HepG2 (cell line): Measurements from ENCODE around the gene LRRTM1. TPM values are rescaled to one million over a fixed set of nuclear protein-coding genes. Genes with fewer than 3 reads are reported as not detected.

Experiments
- ATAC-seq: fragments of 200-7000 bp; cut with Tn5 transposase; 3 replicates; pipeline ENCODE4 v1.9.1; 2020; ENCODE audit warnings: mild to moderate bottlenecking, moderate library complexity
- BruUV-seq: library from RNA; stranded (reverse); fragments of 400-500 nt; replicated peaks from 2 replicates; lab custom pipeline; 2021; lab: Mats Ljungman, UMichigan
- CTCF ChIA-PET: fragments of 300-600 bp; formaldehyde crosslinking; extraction: SDS; loops from one replicate; lab custom pipeline; 2021; ENCODE audit warnings: low total read pairs, inconsistent platforms, low intra/inter-chr PET ratio; lab: Yijun Ruan, JAX
- POLR2A ChIA-PET: fragments of 350-600 bp; sonication (Branson Sonifier 250); formaldehyde crosslinking; loops from one replicate; lab custom pipeline; 2020; ENCODE audit warnings: antibody characterized with exemption, inconsistent platforms; lab: Yijun Ruan, JAX
- DNase-seq: peaks from one replicate; pipeline ENCODE4 v3.0.0-alpha.2; 2015; ENCODE audit warnings: low spot score
- FAIRE-seq: peaks from 3 replicates; lab custom pipeline; 2011; peaks lifted over from hg19 to GRCh38; lab: Jason Lieb, UNC
- H2AFZ ChIP-seq: one replicate; pipeline ENCODE4 v1.6.1; 2011; ENCODE audit warnings: low read length, inconsistent platforms
- H3K27ac ChIP-seq: fragments of 300-600 bp; 3 replicates; pipeline ENCODE4 v1.8.0; 2011; ENCODE audit warnings: mixed run types, mild to moderate bottlenecking, mixed read lengths, low read length, inconsistent platforms; ENCODE audit not compliant: insufficient read depth; ENCODE audit errors: extremely low read length
- H3K27me3 ChIP-seq, 2 experiments: fragments of 200-600 bp in 1 of 2; 2 replicates in 1 of 2; 3 replicates in 1 of 2; pipeline versions ENCODE4 v1.6.0 to v1.8.0; 2011; ENCODE audit warnings: low read length in 2 of 2, mild to moderate bottlenecking in 2 of 2, moderate library complexity in 2 of 2, inconsistent platforms in 1 of 2; ENCODE audit not compliant: insufficient read depth in 2 of 2, control insufficient read depth in 1 of 2
- H3K36me3 ChIP-seq, 2 experiments: fragments of 200-600 bp in 1 of 2; replicated peaks in 1 of 2; 2 replicates in 1 of 2; 3 replicates in 1 of 2; pipeline versions ENCODE4 v1.5.1 to v1.8.0; 2011; ENCODE audit warnings: low read length in 2 of 2, inconsistent platforms in 1 of 2; ENCODE audit not compliant: insufficient read depth in 2 of 2, control insufficient read depth in 1 of 2
- H3K4me1 ChIP-seq: 2 replicates; pipeline ENCODE4 v1.5.1; 2012; ENCODE audit warnings: low read length, inconsistent platforms; ENCODE audit not compliant: insufficient read depth
- H3K4me2 ChIP-seq: 2 replicates; pipeline ENCODE4 v1.6.0; 2011; ENCODE audit warnings: low read depth, low read length, inconsistent platforms
- H3K4me3 ChIP-seq, 3 experiments: fragments of 200-600 bp in 1 of 3; sonication (generic), shearing (Covaris generic) in 1 of 3; replicated peaks in 1 of 3; 2 replicates each; pipeline ENCODE4 v1.5.1; 2011 to 2016; ENCODE audit warnings: low read length in 3 of 3, inconsistent platforms in 2 of 3, low read depth in 2 of 3, mild to moderate bottlenecking in 2 of 3, control low read depth in 1 of 3, mixed read lengths in 1 of 3; ENCODE audit not compliant: insufficient read depth in 1 of 3
- H3K79me2 ChIP-seq: one replicate; pipeline ENCODE4 v1.6.1; 2011; ENCODE audit warnings: low read length, inconsistent platforms; ENCODE audit not compliant: insufficient read depth
- H3K9ac ChIP-seq: 2 replicates; pipeline ENCODE4 v1.6.0; 2011; ENCODE audit warnings: mild to moderate bottlenecking, low read depth, low read length, inconsistent platforms; ENCODE audit not compliant: insufficient read depth
- H3K9me3 ChIP-seq: 2 replicates; pipeline ENCODE4 v1.5.1; 2012; ENCODE audit warnings: mild to moderate bottlenecking, low read length
- H4K20me1 ChIP-seq: 2 replicates; pipeline ENCODE4 v1.6.0; 2011; ENCODE audit warnings: inconsistent platforms, mild to moderate bottlenecking, low read length, moderate library complexity; ENCODE audit not compliant: insufficient read depth
- AHR ChIP-seq: IDR thresholded peaks from 2 replicates; pipeline ENCODE4 v1.6.1; 2018; ENCODE audit warnings: missing genetic modification reagents, missing compliant biosample characterization
- MED1 ChIP-seq: sonication (generic); formaldehyde crosslinking; IDR thresholded peaks from 2 replicates; pipeline ENCODE4 v1.4.0; 2020; ENCODE audit warnings: missing genetic modification reagents
- MYC ChIP-seq: sonication (generic); formaldehyde crosslinking; IDR thresholded peaks from 2 replicates; pipeline ENCODE4 v1.9.0; 2021; ENCODE audit warnings: missing genetic modification reagents, borderline replicate concordance
- RFX3 ChIP-seq: IDR thresholded peaks from 2 replicates; pipeline ENCODE4 v1.6.1; 2016; ENCODE audit warnings: missing biosample characterization, missing genetic modification reagents
- TAF15 ChIP-seq: fragments of 200-400 bp; formaldehyde crosslinking; IDR thresholded peaks from one replicate; pipeline ENCODE4 v1.6.1; 2018; ENCODE audit warnings: mild to moderate bottlenecking, low read depth, low read length; ENCODE audit not compliant: poor library complexity, severe bottlenecking
- ZNF251 ChIP-seq: sonication (generic); formaldehyde crosslinking; IDR thresholded peaks from 2 replicates; pipeline ENCODE4 v1.9.0; 2021; ENCODE audit warnings: mild to moderate bottlenecking, missing genetic modification reagents
- ZNF326 ChIP-seq: sonication (generic); formaldehyde crosslinking; IDR thresholded peaks from 2 replicates; pipeline ENCODE4 v1.4.0; 2020; ENCODE audit warnings: missing genetic modification reagents, borderline replicate concordance
- ZNF367 ChIP-seq: sonication (generic); formaldehyde crosslinking; IDR thresholded peaks from 2 replicates; pipeline ENCODE4 v1.4.0; 2020; ENCODE audit warnings: missing genetic modification reagents, borderline replicate concordance
- ZNF724P ChIP-seq: sonication (generic); formaldehyde crosslinking; IDR thresholded peaks from 2 replicates; pipeline ENCODE4 v1.8.0; 2022; ENCODE audit warnings: missing genetic modification reagents, borderline replicate concordance
- ZNF775 ChIP-seq: sonication (generic); formaldehyde crosslinking; IDR thresholded peaks from 2 replicates; pipeline ENCODE4 v1.4.0; 2020; ENCODE audit warnings: missing genetic modification reagents, mild to moderate bottlenecking, moderate library complexity, borderline replicate concordance
- ZNF850 ChIP-seq: sonication (generic); formaldehyde crosslinking; conservative IDR thresholded peaks from 2 replicates; pipeline ENCODE4 v1.9.0; 2021; ENCODE audit warnings: mild to moderate bottlenecking, missing genetic modification reagents
- WGBS: methylation state at CpG from one replicate; pipeline ENCODE4 v1.1.6; 2017; ENCODE audit warnings: low lambda C conversion rate; 5-methylcytosine and 5-hydroxymethylcytosine counted together
- in situ Hi-C: cut with HindIII; loops from 2 replicates; pipeline ENCODE4 v1.10.0; 2017; ENCODE audit warnings: low pct_unique_long_range_greater_than_20kb; ENCODE audit not compliant: extremely low pct_ligation_motif_present
- intact Hi-C: fragments of 100-400 bp; cut with micrococcal nuclease; formaldehyde crosslinking; loops from one replicate; pipeline ENCODE4 v1.10.0; 2022; ENCODE audit not compliant: unreplicated experiment
- polyA plus RNA-seq, 8 experiments: library from polyadenylated mRNA; depleted of rRNA in 3 of 8; stranded (reverse) in 7 of 8; unstranded in 1 of 8; fragments of >200 nt; fragmentation: Illumina TruSeq in 4 of 8; extraction: Trizol in 4 of 8; gene quantifications; 2 replicates each; pipeline versions ENCODE4 v1.2.1 to v1.2.3, GENCODE V29; 2011 to 2016; ENCODE audit warnings: low read depth in 4 of 8, missing spikeins in 1 of 8, mixed read lengths in 1 of 8; ENCODE audit not compliant: insufficient read depth in 1 of 8
- total RNA-seq, 5 experiments: library from RNA; depleted of rRNA; stranded (reverse); fragments of >200 nt; fragmentation: Illumina TruSeq; extraction: Trizol; gene quantifications; 2 replicates each; pipeline ENCODE4 v1.2.3, GENCODE V29; 2016; ENCODE audit warnings: low read depth in 1 of 5
- TF ChIP-seq, protein P1 (sequence below): sonication (generic); formaldehyde crosslinking; IDR thresholded peaks from 2 replicates; pipeline ENCODE4 v1.5.0; 2020; ENCODE audit warnings: mild to moderate bottlenecking, missing genetic modification reagents, borderline replicate concordance

The LRRTM1 gene
- total and polyA plus RNA-seq, 2 of the 13 experiments (the other 11 are each of a cell fraction or from before 2014, with no cell fraction given), result not detected

DNA sequence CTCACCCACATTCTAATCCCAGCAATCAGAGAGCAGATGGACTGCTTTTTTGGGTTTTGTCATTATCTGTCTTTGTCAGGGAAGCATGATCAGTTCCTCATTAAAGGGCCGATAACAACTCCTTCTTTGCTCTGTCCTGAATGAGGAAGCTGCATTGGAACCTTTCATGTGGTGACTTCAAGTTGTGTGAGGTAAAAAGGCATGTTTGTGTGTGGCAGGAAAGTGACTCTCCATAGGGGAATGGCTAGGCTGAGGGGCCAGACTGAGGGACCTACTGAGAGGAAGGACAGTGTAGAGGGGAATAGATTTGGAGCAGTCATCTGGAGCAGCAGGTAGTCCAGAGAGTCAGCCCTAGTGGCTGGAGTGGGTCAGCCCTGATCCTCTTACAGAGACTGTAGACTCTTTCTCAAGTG lies 23.6 kb upstream of the LRRTM1 start:
- Histone ChIP-seq H3K79me2 (no peaks in the 10 kb centered on the region), H2AFZ (no peak overlapping the region), H3K36me3 (no peaks in the 10 kb centered on the region), H3K4me2 (no peak overlapping the region), H3K27me3 (no peaks in the 10 kb centered on the region), H4K20me1 (no peaks in the 10 kb centered on the region), H3K9me3 (no peaks in the 10 kb centered on the region), H3K9ac (no peak overlapping the region), H3K4me1 (no peaks in the 10 kb centered on the region), H3K27ac (no peak overlapping the region), H3K4me3 (no peak overlapping the region)
- ChIA-PET POLR2A (no interaction called here), CTCF (no interaction called here)
- ATAC-seq (no peak; the same call in 2 of the 3 replicates), DNase-seq (no peak), FAIRE-seq (no peak)
- in situ Hi-C loops, result no loop called here
- TF ChIP-seq RFX3 (CRISPR knock-in tag) (no peak), ZNF775 (CRISPR knock-in tag) (no peak), ZNF251 (CRISPR knock-in tag) (no peak), ZNF850 (CRISPR knock-in tag) (no peak), MYC (no peak), TAF15 (no peak), ZNF724P (no peak)
- 43% methylated on average over 1 of the region's 1 CpG for WGBS
- no TSS peak for BruUV-seq
- intact Hi-C loops, result loop anchor here (10.0 kb wide), 1 partner anchor 1697 kb away; no protein-coding TSS in a partner anchor

DNA sequence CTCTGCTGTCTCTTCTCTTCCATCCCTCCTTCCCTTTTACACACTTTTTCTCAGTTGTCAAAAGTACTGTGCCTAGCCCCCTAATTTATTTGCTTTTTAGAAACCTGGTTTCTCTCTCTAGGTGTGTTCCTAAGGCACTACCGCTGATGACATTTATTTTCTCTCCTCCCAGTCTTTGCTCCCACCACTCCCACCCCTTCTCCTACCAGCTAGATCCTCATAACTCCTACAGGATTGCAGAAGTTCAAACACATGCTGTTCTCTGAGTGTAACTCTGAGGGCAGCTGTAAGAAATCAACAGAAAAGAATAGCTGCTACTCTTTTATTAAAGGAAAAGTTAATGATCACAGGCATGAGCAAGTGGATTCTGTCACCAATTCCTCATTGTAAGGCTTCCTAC lies 22.3 kb upstream of the LRRTM1 start:
- DNase-seq, result no peak
- in situ Hi-C loops (no loop called here), intact Hi-C loops (loop anchor here (10.0 kb wide), 1 partner anchor 1698 kb away; no protein-coding TSS in a partner anchor)
- ChIA-PET CTCF (no interaction called here), POLR2A (no interaction called here)
- no peak for FAIRE-seq
- no peak for ATAC-seq
- H3K4me1 ChIP-seq, result no peaks in the 10 kb centered on the region
- WGBS, result 17% methylated on average over 1 of the region's 1 CpG
- H2AFZ ChIP-seq, result no peak overlapping the region
- no peaks in the 10 kb centered on the region for H3K79me2 ChIP-seq
- no peaks in the 10 kb centered on the region for H4K20me1 ChIP-seq
- no peaks in the 10 kb centered on the region for H3K9me3 ChIP-seq
- BruUV-seq, result no TSS peak
- H3K27ac ChIP-seq, result no peak overlapping the region
- H3K4me3 ChIP-seq, result no peak overlapping the region
- H3K9ac ChIP-seq, result no peak overlapping the region
- H3K36me3 ChIP-seq, result no peaks in the 10 kb centered on the region
- no peak overlapping the region for H3K4me2 ChIP-seq
- H3K27me3 ChIP-seq, result no peaks in the 10 kb centered on the region
- TF ChIP-seq, protein P1, sequence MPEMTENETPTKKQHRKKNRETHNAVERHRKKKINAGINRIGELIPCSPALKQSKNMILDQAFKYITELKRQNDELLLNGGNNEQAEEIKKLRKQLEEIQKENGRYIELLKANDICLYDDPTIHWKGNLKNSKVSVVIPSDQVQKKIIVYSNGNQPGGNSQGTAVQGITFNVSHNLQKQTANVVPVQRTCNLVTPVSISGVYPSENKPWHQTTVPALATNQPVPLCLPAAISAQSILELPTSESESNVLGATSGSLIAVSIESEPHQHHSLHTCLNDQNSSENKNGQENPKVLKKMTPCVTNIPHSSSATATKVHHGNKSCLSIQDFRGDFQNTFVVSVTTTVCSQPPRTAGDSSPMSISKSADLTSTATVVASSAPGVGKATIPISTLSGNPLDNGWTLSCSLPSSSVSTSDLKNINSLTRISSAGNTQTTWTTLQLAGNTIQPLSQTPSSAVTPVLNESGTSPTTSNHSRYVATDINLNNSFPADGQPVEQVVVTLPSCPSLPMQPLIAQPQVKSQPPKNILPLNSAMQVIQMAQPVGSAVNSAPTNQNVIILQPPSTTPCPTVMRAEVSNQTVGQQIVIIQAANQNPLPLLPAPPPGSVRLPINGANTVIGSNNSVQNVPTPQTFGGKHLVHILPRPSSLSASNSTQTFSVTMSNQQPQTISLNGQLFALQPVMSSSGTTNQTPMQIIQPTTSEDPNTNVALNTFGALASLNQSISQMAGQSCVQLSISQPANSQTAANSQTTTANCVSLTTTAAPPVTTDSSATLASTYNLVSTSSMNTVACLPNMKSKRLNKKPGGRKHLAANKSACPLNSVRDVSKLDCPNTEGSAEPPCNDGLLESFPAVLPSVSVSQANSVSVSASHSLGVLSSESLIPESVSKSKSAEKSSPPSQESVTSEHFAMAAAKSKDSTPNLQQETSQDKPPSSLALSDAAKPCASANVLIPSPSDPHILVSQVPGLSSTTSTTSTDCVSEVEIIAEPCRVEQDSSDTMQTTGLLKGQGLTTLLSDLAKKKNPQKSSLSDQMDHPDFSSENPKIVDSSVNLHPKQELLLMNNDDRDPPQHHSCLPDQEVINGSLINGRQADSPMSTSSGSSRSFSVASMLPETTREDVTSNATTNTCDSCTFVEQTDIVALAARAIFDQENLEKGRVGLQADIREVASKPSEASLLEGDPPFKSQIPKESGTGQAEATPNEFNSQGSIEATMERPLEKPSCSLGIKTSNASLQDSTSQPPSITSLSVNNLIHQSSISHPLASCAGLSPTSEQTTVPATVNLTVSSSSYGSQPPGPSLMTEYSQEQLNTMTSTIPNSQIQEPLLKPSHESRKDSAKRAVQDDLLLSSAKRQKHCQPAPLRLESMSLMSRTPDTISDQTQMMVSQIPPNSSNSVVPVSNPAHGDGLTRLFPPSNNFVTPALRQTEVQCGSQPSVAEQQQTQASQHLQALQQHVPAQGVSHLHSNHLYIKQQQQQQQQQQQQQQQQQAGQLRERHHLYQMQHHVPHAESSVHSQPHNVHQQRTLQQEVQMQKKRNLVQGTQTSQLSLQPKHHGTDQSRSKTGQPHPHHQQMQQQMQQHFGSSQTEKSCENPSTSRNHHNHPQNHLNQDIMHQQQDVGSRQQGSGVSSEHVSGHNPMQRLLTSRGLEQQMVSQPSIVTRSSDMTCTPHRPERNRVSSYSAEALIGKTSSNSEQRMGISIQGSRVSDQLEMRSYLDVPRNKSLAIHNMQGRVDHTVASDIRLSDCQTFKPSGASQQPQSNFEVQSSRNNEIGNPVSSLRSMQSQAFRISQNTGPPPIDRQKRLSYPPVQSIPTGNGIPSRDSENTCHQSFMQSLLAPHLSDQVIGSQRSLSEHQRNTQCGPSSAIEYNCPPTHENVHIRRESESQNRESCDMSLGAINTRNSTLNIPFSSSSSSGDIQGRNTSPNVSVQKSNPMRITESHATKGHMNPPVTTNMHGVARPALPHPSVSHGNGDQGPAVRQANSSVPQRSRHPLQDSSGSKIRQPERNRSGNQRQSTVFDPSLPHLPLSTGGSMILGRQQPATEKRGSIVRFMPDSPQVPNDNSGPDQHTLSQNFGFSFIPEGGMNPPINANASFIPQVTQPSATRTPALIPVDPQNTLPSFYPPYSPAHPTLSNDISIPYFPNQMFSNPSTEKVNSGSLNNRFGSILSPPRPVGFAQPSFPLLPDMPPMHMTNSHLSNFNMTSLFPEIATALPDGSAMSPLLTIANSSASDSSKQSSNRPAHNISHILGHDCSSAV (CRISPR knock-in tag), result no peak
- TF ChIP-seq ZNF326 (CRISPR knock-in tag) (no peak), ZNF367 (CRISPR knock-in tag) (no peak), MED1 (no peak), AHR (no peak)
